Ishikawa (cell line): ENCODE results near the gene SSTR5.

Experiments used
- CEBPB ChIP-seq: IDR thresholded peaks from 2 replicates; pipeline ENCODE4 v1.6.1; 2012
- CREB1 ChIP-seq: IDR thresholded peaks from 2 replicates; pipeline ENCODE4 v1.6.1; 2012; ENCODE audit warnings: low read depth
- EGR1 ChIP-seq: IDR thresholded peaks from 2 replicates; pipeline ENCODE4 v1.6.1; 2012
- EP300 ChIP-seq: IDR thresholded peaks from 2 replicates; pipeline ENCODE4 v1.6.1; 2012; ENCODE audit warnings: borderline replicate concordance
- FOXM1 ChIP-seq: IDR thresholded peaks from 2 replicates; pipeline ENCODE4 v1.6.1; 2012; ENCODE audit warnings: low read depth, borderline replicate concordance
- MAX ChIP-seq: IDR thresholded peaks from 2 replicates; pipeline ENCODE4 v1.6.1; 2012
- NFIC ChIP-seq: IDR thresholded peaks from 2 replicates; pipeline ENCODE4 v1.6.1; 2012
- RAD21 ChIP-seq: IDR thresholded peaks from 2 replicates; pipeline ENCODE4 v1.6.1; 2012; ENCODE audit warnings: low read depth
- REST ChIP-seq: IDR thresholded peaks from 2 replicates; pipeline ENCODE4 v1.6.1; 2012; ENCODE audit warnings: low read depth, mild to moderate bottlenecking
- TAF1 ChIP-seq: IDR thresholded peaks from 2 replicates; pipeline ENCODE4 v1.6.1; 2012; ENCODE audit warnings: low read depth, mild to moderate bottlenecking
- TCF12 ChIP-seq: IDR thresholded peaks from 2 replicates; pipeline ENCODE4 v1.6.1; 2012; ENCODE audit warnings: low read depth
- TEAD4 ChIP-seq: IDR thresholded peaks from 2 replicates; pipeline ENCODE4 v1.6.1; 2012
- YY1 ChIP-seq: IDR thresholded peaks from 2 replicates; pipeline ENCODE4 v1.6.1; 2012; ENCODE audit warnings: low read depth
- ZBTB7A ChIP-seq: IDR thresholded peaks from 2 replicates; pipeline ENCODE4 v1.6.1; 2012; ENCODE audit warnings: low read depth
- TF ChIP-seq, protein P1 (sequence below): IDR thresholded peaks from 2 replicates; pipeline ENCODE4 v1.6.1; 2012

Gene SSTR5

DNA sequence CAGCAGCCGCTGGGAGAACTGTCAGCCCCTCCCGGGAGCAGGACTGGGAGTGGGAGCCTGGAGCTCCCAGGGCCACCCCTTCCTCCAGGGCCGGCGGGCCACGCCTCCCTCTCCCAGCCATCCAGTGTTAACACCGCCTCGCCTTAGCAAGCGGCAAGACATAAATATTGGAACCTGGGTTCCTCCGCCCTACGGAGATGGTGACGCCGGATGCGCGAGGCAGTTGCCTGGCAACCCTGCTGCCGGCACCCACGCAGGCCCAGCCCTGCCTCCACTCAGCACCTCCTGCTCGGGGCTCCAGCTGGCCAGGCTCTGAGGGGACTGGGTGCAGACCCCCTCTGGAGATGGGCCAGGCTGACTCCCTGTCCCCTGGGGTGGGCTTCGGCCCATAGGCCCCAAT is 52.9 kb downstream of the SSTR5 start:
- TF ChIP-seq REST = no peak
- TF ChIP-seq MAX = 0 out of 2 replicates have a peak, but pooled peaks have one; percentile 32
- TF ChIP-seq EP300 = no peak
- TF ChIP-seq TAF1 = no peak
- no peak for TF ChIP-seq CREB1
- TF ChIP-seq FOXM1 = no peak
- no peak for TF ChIP-seq TEAD4
- TF ChIP-seq ZBTB7A = no peak
- TF ChIP-seq, protein P1, sequence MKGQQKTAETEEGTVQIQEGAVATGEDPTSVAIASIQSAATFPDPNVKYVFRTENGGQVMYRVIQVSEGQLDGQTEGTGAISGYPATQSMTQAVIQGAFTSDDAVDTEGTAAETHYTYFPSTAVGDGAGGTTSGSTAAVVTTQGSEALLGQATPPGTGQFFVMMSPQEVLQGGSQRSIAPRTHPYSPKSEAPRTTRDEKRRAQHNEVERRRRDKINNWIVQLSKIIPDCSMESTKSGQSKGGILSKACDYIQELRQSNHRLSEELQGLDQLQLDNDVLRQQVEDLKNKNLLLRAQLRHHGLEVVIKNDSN = no peak
- peak; percentile 75 for TF ChIP-seq EGR1
- TF ChIP-seq TCF12 = no peak
- no peak for TF ChIP-seq CEBPB
- no peak for TF ChIP-seq NFIC
- no peak for TF ChIP-seq YY1
- no peak for TF ChIP-seq RAD21

DNA sequence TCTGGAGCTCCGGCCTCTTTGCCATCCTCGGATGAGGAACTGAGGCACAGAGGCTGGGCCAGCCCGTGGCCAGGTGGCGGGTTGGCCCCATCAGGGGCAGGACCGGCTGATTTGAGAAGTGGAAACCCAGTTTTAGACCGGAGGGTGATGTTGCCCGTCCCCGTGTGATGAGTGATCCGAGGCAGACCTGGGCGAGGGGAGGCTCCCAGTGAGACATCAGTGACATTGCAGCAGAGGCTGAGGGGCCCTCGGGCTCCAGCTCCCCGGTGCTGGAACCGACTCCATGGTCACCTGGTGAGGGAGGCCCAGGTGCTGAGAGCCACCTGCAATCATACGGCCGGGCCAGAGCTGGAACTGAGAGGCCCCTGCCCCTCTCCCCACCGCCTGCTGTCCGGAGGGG is 53.5 kb downstream of the SSTR5 start:
- TF ChIP-seq ZBTB7A (no peak), MAX (no peak), RAD21 (no peak), FOXM1 (no peak), NFIC (no peak), TAF1 (no peak), EGR1 (no peak), REST (no peak), CEBPB (no peak), CREB1 (no peak), EP300 (no peak), TEAD4 (no peak), TCF12 (no peak), YY1 (no peak)
- TF ChIP-seq, protein P1 = no peak

DNA sequence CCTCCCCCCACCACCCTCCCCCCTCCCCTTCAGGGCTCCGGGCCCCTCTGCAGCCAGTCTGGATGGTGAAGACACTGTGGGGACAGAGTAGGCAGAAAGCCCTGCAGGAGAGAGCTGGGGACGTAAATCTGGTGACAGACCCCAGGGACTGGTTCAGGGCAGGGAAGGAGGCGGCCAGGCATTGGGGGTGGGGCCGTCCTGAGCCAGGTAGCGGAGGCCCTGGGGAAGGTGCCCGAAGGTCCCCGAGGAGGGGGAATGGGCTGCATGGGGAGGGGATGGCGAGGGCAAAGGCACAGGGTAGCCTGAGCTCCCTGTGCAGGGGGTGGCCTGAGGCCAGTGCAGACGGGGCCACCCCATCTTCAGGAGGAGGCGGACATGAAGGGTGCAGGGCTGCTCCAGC is 54.0 kb downstream of the SSTR5 start:
- no peak for TF ChIP-seq TAF1
- no peak for TF ChIP-seq YY1
- no peak for TF ChIP-seq FOXM1
- no peak for TF ChIP-seq CREB1
- no peak for TF ChIP-seq MAX
- no peak for TF ChIP-seq TEAD4
- no peak for TF ChIP-seq EGR1
- no peak for TF ChIP-seq NFIC
- TF ChIP-seq REST = no peak
- no peak for TF ChIP-seq ZBTB7A
- no peak for TF ChIP-seq TCF12
- TF ChIP-seq RAD21 = no peak
- TF ChIP-seq, protein P1 = no peak
- TF ChIP-seq EP300 = no peak
- no peak for TF ChIP-seq CEBPB

DNA sequence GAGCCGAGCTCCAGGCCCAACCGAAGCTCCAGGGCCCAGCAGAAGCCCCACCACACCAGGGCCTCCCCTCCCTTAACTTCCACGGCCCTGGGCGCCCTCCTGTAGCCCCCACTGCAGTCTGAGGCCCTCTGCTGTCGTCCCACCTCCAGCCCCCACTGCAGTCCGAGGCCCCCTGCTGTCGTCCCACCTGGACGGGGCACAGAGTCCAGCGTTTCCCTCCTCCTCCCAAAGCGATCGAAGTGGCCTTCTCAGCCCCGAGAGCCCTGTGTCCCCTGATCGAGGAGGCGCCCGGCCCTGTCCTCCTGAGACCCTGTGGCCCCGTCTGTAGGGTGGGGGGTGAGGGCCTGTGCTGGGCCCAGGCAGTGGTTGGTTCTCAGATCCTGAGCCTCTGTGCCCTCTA is 54.6 kb downstream of the SSTR5 start:
- TF ChIP-seq REST (no peak), TAF1 (no peak), EGR1 (no peak), MAX (no peak), TCF12 (no peak), YY1 (no peak), ZBTB7A (no peak), TEAD4 (no peak), NFIC (no peak), RAD21 (no peak), CREB1 (no peak), EP300 (no peak), FOXM1 (no peak), CEBPB (no peak)
- TF ChIP-seq, protein P1 = no peak
